ENCODE results near the gene GPR137. TPM values are rescaled to one million over a fixed set of nuclear protein-coding genes. Genes with fewer than 3 reads are reported as not detected.

The GPR137 gene
- total RNA-seq (2012; rRNA removed), result 7.6 and 14.2 TPM in 2 replicates

GRCh38 chr11:64284962-64285884 is at the start of gene GPR137:
Gene GPR137, plus strand, starts transcription at chr11:64285848. Its CDS starts 677 bp downstream, at chr11:64286525.
- H3K4me1 ChIP-seq (ENCODE audit: control insufficient read depth, insufficient read depth, low read length), result peaks cover 20% of the 10 kb centered on the region
- no peaks in the 10 kb centered on the region for H3K36me3 ChIP-seq (ENCODE audit: insufficient read depth, low read length)
- H3K9me3 ChIP-seq (replicated peaks; ENCODE audit: low read length), result no peaks in the 10 kb centered on the region
- peak within 1 kb of the TSS; percentile 88 for H3K9ac ChIP-seq (ENCODE audit: low read depth, low read length)
- peak within 1 kb of the TSS; percentile 84 for H3K4me3 ChIP-seq (ENCODE audit: low read length)
- peaks cover 1% of the 10 kb centered on the region for H3K27me3 ChIP-seq (ENCODE audit: control insufficient read depth, insufficient read depth, low read length)
- H3K4me2 ChIP-seq (ENCODE audit: low read length), result peak within 1 kb of the TSS; percentile 99

DNA sequence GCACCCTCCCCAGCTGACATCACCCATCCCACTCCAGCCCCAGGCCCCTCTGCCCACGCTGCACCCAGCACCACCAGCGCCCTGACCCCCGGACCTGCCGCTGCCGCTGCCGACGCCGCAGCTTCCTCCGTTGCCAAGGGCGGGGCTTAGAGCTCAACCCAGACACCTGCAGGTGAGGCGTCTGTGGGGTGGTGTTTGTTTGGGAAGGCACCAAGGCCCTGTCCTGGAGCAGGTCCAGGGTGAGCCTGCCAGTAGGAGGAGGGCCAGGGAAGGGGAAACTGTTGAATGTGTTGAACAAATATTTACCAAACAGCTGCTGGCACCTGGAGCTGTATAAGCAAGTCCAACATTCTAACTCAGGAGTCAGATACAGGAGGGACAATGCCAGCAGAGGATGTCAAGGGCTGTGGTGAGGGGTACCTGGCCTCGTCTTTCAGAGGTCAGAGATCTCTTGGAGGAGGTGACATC is 48.1 kb upstream of the GPR137 start:
- H3K4me1 ChIP-seq (ENCODE audit: control insufficient read depth, insufficient read depth, low read length), result peaks cover 29% of the 10 kb centered on the region
- H3K9me3 ChIP-seq (replicated peaks; ENCODE audit: low read length), result no peaks in the 10 kb centered on the region
- no peaks in the 10 kb centered on the region for H3K27me3 ChIP-seq (ENCODE audit: control insufficient read depth, insufficient read depth, low read length)
- H3K36me3 ChIP-seq (ENCODE audit: insufficient read depth, low read length), result peaks cover 13% of the 10 kb centered on the region
- no peak overlapping the region for H3K9ac ChIP-seq (ENCODE audit: low read depth, low read length)
- H3K4me2 ChIP-seq (ENCODE audit: low read length), result no peak overlapping the region
- H3K4me3 ChIP-seq (ENCODE audit: low read length), result no peak overlapping the region

DNA sequence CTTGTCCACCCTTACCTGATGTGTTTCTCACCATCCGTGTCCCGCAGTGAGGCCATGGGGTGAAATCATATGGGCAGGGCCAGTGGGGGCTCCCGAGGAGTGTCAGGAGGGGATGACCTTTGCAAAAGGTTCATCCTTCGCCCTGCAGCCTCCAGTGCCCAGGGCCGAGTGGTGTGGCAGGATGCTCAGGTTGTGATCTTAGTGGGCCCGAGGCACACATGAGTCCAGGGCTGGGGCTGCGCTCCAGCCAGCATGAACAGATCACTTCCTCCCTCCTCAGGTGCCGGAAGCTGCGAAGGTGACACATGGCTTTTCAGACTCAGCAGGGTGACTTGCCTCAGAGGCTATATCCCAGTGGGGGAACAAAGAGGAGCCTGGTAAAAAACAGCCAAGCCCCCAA is 47.6 kb upstream of the GPR137 start:
- Histone ChIP-seq H3K27me3 (ENCODE audit: control insufficient read depth, insufficient read depth, low read length) (no peaks in the 10 kb centered on the region), H3K4me3 (ENCODE audit: low read length) (no peak overlapping the region), H3K4me1 (ENCODE audit: control insufficient read depth, insufficient read depth, low read length) (peaks cover 35% of the 10 kb centered on the region), H3K9me3 (replicated peaks; ENCODE audit: low read length) (no peaks in the 10 kb centered on the region), H3K36me3 (ENCODE audit: insufficient read depth, low read length) (peaks cover 15% of the 10 kb centered on the region), H3K4me2 (ENCODE audit: low read length) (no peak overlapping the region), H3K9ac (ENCODE audit: low read depth, low read length) (no peak overlapping the region)

DNA sequence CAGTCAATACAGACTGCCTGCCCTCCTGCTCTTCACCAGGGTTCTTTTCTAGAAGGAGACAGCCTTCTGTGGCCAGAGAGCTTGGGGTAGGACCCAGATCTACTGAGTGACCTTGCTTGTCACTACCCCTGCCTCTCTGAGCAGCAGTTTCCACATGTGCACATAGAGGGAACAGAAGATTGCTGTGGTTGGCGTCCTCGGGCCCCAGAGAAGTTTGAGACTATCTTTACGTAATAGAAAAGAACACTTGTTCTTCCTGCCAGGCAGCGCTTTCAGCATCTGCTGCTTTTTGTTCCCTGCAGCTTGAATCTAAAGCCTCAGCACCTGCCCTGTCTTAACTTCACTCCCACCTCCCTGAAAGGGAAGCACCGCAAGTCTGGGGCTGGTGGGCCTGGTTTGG is 46.6 kb upstream of the GPR137 start:
- H3K9me3 ChIP-seq (replicated peaks; ENCODE audit: low read length), result no peaks in the 10 kb centered on the region
- no peak overlapping the region for H3K4me3 ChIP-seq (ENCODE audit: low read length)
- H3K27me3 ChIP-seq (ENCODE audit: control insufficient read depth, insufficient read depth, low read length), result no peaks in the 10 kb centered on the region
- H3K36me3 ChIP-seq (ENCODE audit: insufficient read depth, low read length), result peaks cover 22% of the 10 kb centered on the region
- no peak overlapping the region for H3K9ac ChIP-seq (ENCODE audit: low read depth, low read length)
- H3K4me2 ChIP-seq (ENCODE audit: low read length), result no peak overlapping the region
- peaks cover 38% of the 10 kb centered on the region for H3K4me1 ChIP-seq (ENCODE audit: control insufficient read depth, insufficient read depth, low read length)

DNA sequence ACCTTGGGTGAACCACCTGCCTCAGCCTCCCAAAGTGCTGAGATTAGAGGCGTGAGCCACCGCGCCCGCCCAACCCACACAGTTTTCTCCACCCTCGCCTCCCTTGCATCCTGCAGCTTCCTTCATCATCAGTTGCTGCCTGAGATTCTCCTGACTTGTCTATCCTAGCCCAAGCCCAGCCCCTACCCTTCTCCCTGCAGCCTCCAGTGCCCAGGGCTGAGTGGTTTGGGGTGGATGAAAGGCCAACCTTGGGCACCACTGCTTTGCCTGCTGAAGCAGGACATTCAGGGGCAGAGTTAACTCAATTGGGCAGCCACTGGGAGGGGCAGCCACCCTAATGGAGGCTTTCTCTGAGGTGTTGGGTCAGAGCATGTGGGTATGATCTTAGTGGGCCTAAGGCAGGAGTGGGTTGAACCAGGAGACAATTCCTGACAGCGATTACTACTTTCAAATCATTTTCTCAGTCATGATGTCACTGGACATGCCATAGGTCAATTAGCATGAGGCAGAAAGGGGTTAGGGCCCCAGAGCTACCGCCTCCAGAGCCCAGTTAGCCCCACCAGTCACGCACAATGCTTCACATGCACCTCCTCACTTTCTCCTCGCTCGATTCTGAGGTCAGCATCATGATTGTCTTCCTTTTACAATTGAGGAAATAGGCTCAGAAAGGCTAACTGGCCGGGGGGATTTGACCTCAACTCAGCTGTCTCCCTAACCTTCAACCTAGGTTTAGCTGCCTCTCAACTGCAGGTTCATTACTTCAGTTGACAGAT is 45.8 kb upstream of the GPR137 start:
- Histone ChIP-seq H3K27me3 (ENCODE audit: control insufficient read depth, insufficient read depth, low read length) (no peaks in the 10 kb centered on the region), H3K4me2 (ENCODE audit: low read length) (peak overlapping the region; percentile 89), H3K9ac (ENCODE audit: low read depth, low read length) (peak overlapping the region; percentile 88), H3K4me1 (ENCODE audit: control insufficient read depth, insufficient read depth, low read length) (peaks cover 43% of the 10 kb centered on the region), H3K9me3 (replicated peaks; ENCODE audit: low read length) (no peaks in the 10 kb centered on the region), H3K36me3 (ENCODE audit: insufficient read depth, low read length) (peaks cover 27% of the 10 kb centered on the region), H3K4me3 (ENCODE audit: low read length) (peak overlapping the region; percentile 89)

DNA sequence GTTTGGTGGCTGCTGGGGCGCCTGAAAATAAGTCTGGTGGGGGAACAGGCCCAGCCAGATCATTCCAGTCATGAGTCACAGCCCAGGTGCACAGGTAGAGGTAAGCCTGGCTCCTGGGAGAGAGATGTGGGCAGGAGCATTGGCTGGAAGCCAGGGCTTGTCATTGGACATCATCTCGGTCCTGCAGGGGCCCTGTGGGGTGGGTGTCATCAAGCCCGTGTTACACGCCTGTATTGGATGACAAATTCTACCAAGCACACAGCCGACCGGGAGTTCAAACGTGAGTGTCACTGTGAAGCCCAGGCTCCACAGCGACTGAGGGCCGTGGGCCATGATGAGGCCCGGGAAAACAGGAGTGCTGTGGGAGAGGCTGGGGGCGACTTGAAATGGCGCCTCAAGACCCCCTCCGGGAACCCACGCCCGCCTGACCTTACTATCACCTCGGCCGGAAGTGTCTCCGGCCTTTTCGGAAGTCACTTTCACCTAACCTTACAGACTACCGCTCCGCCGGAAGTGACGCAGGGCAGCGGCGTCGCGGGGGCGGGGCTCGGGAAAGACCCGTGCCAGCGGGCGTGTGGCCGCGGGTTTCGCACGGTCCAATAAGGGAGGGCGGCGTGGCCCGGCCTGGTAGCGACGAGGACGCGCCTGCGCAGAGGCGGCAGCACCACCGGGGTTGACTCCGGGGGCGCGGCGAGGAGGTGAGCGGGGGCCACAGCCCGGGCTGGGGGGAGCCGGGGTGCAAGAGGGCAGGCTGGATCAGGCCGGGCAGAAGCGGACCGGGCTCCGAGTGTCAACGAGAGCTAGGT is 45.0 kb upstream of the GPR137 start, which contains the start of gene FKBP2:
TSS of gene FKBP2 (plus strand) at position 661 of the 806 bp plus-strand sequence. CDS start 1,293 bp downstream, outside the sequence.
- H3K4me1 ChIP-seq (ENCODE audit: control insufficient read depth, insufficient read depth, low read length), result peaks cover 40% of the 10 kb centered on the region

DNA sequence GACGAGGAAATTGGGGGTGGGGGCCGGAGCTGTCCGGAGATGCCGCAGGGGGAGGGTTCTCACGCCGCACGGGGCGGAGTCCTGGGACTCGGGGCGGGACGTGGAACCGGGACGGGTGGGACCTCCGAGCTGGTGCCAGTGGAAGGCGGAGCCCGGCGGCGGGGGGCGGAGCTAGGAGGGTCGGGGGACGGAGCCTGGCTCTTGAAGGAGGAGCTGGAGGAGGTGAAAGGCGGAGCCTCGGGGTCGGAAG is 44.5 kb upstream of the GPR137 start:
- Histone ChIP-seq H3K36me3 (ENCODE audit: insufficient read depth, low read length) (peaks cover 24% of the 10 kb centered on the region), H3K4me3 (ENCODE audit: low read length) (peak overlapping the region; percentile 89), H3K27me3 (ENCODE audit: control insufficient read depth, insufficient read depth, low read length) (no peaks in the 10 kb centered on the region), H3K4me2 (ENCODE audit: low read length) (peak overlapping the region; percentile 89), H3K9ac (ENCODE audit: low read depth, low read length) (peak overlapping the region; percentile 88), H3K4me1 (ENCODE audit: control insufficient read depth, insufficient read depth, low read length) (peaks cover 38% of the 10 kb centered on the region), H3K9me3 (replicated peaks; ENCODE audit: low read length) (no peaks in the 10 kb centered on the region)

More for the DNA sequence above, 45.0 kb upstream of the GPR137 start, which contains the start of gene FKBP2:
- Histone ChIP-seq H3K9ac (ENCODE audit: low read depth, low read length) (peak within 1 kb of the TSS; percentile 97), H3K36me3 (ENCODE audit: insufficient read depth, low read length) (peaks cover 29% of the 10 kb centered on the region), H3K4me3 (ENCODE audit: low read length) (peak within 1 kb of the TSS; percentile 100), H3K4me2 (ENCODE audit: low read length) (peak within 1 kb of the TSS; percentile 89), H3K27me3 (ENCODE audit: control insufficient read depth, insufficient read depth, low read length) (no peaks in the 10 kb centered on the region), H3K9me3 (replicated peaks; ENCODE audit: low read length) (no peaks in the 10 kb centered on the region)

DNA sequence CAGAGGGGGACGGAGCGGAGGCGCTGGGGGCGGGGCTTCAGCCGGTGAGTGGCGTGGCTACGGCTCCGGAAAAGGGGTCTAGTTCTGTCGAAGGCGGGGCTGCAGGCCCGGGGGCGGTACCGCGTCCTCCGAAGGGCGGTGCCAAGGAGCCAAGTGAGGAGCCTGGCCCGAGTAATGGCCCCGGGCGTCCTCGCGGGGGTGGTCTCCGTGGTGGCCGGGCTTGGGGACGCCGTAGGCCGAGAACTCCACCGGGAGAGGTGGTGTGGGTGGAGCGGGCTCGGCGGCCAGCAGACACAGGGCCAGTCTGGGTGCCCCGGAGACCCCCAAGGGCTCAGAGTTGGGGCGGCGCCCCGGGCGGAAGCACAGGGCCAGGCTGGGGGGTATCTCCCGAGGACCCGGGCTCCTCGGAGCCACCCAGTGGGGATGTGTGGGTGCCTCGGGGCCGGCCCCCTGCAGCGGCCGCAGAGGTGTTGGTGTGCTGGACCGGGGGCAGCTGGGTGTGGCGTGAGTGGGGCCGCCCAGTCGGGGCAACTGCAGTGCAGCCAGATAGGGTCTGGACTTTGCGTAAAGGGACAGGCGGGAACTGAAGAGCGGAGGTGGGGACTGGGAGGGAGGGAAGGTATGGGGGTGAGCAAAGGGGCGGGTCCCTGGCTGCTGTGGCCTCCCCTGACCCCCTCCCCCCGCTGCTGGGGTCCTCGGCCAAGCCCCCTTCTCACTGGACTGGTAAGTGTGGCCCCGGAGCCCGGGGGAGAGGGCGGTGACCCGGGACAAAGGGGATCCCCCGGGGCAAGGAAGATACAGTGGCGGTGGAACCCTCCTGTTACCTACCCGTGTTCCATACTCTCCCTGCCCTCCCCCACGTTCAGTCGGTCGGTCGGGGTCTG is 43.9 kb upstream of the GPR137 start:
- Histone ChIP-seq H3K36me3 (ENCODE audit: insufficient read depth, low read length) (peaks cover 24% of the 10 kb centered on the region), H3K4me3 (ENCODE audit: low read length) (peak overlapping the region; percentile 100), H3K9me3 (replicated peaks; ENCODE audit: low read length) (no peaks in the 10 kb centered on the region), H3K9ac (ENCODE audit: low read depth, low read length) (peak overlapping the region; percentile 97), H3K4me2 (ENCODE audit: low read length) (peak overlapping the region; percentile 85), H3K4me1 (ENCODE audit: control insufficient read depth, insufficient read depth, low read length) (peaks cover 38% of the 10 kb centered on the region), H3K27me3 (ENCODE audit: control insufficient read depth, insufficient read depth, low read length) (no peaks in the 10 kb centered on the region)

- Histone ChIP-seq H3K9ac (ENCODE audit: low read depth, low read length) (peak overlapping the region; percentile 97), H3K4me1 (ENCODE audit: control insufficient read depth, insufficient read depth, low read length) (peaks cover 48% of the 10 kb centered on the region), H3K4me2 (ENCODE audit: low read length) (peak overlapping the region; percentile 85), H3K4me3 (ENCODE audit: low read length) (peak overlapping the region; percentile 100), H3K27me3 (ENCODE audit: control insufficient read depth, insufficient read depth, low read length) (no peaks in the 10 kb centered on the region), H3K36me3 (ENCODE audit: insufficient read depth, low read length) (peaks cover 23% of the 10 kb centered on the region), H3K9me3 (replicated peaks; ENCODE audit: low read length) (no peaks in the 10 kb centered on the region)
Measured at GRCh38 chr11:64243236-64243854, 42.3 kb upstream of the GPR137 start.

DNA sequence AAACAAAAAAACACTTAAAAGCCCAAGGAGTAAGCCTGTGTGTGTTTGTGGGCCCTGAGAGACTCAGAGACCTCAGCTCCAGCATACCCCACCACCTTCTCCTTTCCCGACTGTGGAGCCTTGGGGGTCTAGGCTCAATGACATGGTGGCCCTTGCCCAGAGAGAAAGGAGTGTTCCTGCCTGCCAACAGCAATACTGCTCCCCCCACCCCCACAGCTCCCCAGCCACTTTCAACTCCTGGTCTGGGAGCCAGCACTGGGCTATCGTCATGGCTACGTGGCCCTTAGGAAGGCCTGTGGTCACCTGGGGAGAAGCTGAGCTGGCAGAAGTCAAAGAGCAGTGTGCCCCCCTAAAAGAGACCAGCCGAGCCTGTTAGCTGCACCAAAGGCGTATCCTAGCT is 41.5 kb upstream of the GPR137 start:
- no peaks in the 10 kb centered on the region for H3K9me3 ChIP-seq (replicated peaks; ENCODE audit: low read length)
- peak overlapping the region; percentile 97 for H3K9ac ChIP-seq (ENCODE audit: low read depth, low read length)
- H3K4me1 ChIP-seq (ENCODE audit: control insufficient read depth, insufficient read depth, low read length), result peaks cover 48% of the 10 kb centered on the region
- peak overlapping the region; percentile 100 for H3K4me3 ChIP-seq (ENCODE audit: low read length)
- peak overlapping the region; percentile 85 for H3K4me2 ChIP-seq (ENCODE audit: low read length)
- no peaks in the 10 kb centered on the region for H3K27me3 ChIP-seq (ENCODE audit: control insufficient read depth, insufficient read depth, low read length)
- peaks cover 16% of the 10 kb centered on the region for H3K36me3 ChIP-seq (ENCODE audit: insufficient read depth, low read length)
